H1 (cell line): ENCODE measurements around the gene PLTP. TPM values are rescaled to one million over a fixed set of nuclear protein-coding genes. Genes with fewer than 3 reads are reported as not detected.

Experiments
- CTCF ChIA-PET: fragments of 300-600 bp; sonication (Branson Sonifier 250); formaldehyde crosslinking; loops from one replicate; lab custom pipeline; 2021; ENCODE audit not compliant: partially characterized antibody; lab: Charles Lee
- POLR2A ChIA-PET: fragments of 300-600 bp; sonication (Branson Sonifier 250); formaldehyde crosslinking; loops from one replicate; lab custom pipeline; 2021; ENCODE audit warnings: inconsistent platforms; ENCODE audit not compliant: partially characterized antibody; lab: Charles Lee
- DNase-seq, 2 experiments: peaks; one replicate each; pipeline versions ENCODE4 v3.0.0 to v3.0.0-alpha.2; 2010 to 2022; ENCODE audit warnings: low spot score in 2 of 2, low read depth in 1 of 2, mixed read lengths in 1 of 2
- FAIRE-seq: peaks from 2 replicates; lab custom pipeline; 2011; peaks lifted over from hg19 to GRCh38; lab: Jason Lieb, UNC
- H2AFZ ChIP-seq: 2 replicates; pipeline ENCODE4 v1.8.1; 2012; ENCODE audit warnings: low read length, inconsistent platforms
- H2AK5ac ChIP-seq: 2 replicates; pipeline ENCODE4 v1.6.1; 2013; ENCODE audit warnings: low read depth, low read length
- H2BK120ac ChIP-seq: replicated peaks from 2 replicates; pipeline ENCODE3; 2013; ENCODE audit warnings: low read depth, low read length, inconsistent platforms
- H2BK12ac ChIP-seq: 2 replicates; pipeline ENCODE4 v1.6.1; 2013; ENCODE audit warnings: low read depth, low read length
- H2BK15ac ChIP-seq: 2 replicates; pipeline ENCODE4 v1.6.1; 2013; ENCODE audit warnings: low read length
- H2BK20ac ChIP-seq: 2 replicates; pipeline ENCODE4 v1.6.1; 2013; ENCODE audit warnings: low read length
- H2BK5ac ChIP-seq: 2 replicates; pipeline ENCODE4 v1.6.1; 2013; ENCODE audit warnings: low read depth, low read length
- H3K14ac ChIP-seq: 2 replicates; pipeline ENCODE4 v1.6.1; 2013; ENCODE audit warnings: inconsistent platforms; ENCODE audit not compliant: insufficient read length
- H3K18ac ChIP-seq: 2 replicates; pipeline ENCODE4 v1.6.1; 2013; ENCODE audit warnings: low read length; ENCODE audit errors: extremely low read depth
- H3K23ac ChIP-seq: 2 replicates; pipeline ENCODE4 v1.6.1; 2013; ENCODE audit warnings: inconsistent platforms; ENCODE audit not compliant: insufficient read length
- H3K23me2 ChIP-seq: 2 replicates; pipeline ENCODE4 v1.6.1; 2013; ENCODE audit warnings: low read depth, low read length
- H3K27ac ChIP-seq: 2 replicates; pipeline ENCODE4 v1.6.1; 2011; ENCODE audit warnings: low read depth, low read length, inconsistent platforms
- H3K27me3 ChIP-seq, 4 experiments: replicated peaks in 1 of 4; 1 replicate in 1 of 4; 2 replicates in 3 of 4; pipeline versions ENCODE4 v1.6.1 to v1.8.1; 2011 to 2013; ENCODE audit warnings: low read length in 3 of 4, mild to moderate bottlenecking in 3 of 4, inconsistent platforms in 2 of 4, mixed read lengths in 2 of 4, moderate library complexity in 1 of 4; ENCODE audit not compliant: control insufficient read depth in 3 of 4, insufficient read depth in 3 of 4; ENCODE audit errors: extremely low read depth in 1 of 4
- H3K36me3 ChIP-seq, 4 experiments: 2 replicates each; pipeline versions ENCODE4 v1.6.1 to v1.8.1; 2011 to 2013; ENCODE audit warnings: mild to moderate bottlenecking in 4 of 4, low read length in 3 of 4, moderate library complexity in 2 of 4, control low read depth in 1 of 4, inconsistent platforms in 1 of 4; ENCODE audit not compliant: insufficient read depth in 4 of 4, control insufficient read depth in 2 of 4
- H3K4ac ChIP-seq: replicated peaks from 2 replicates; pipeline ENCODE3; 2013; ENCODE audit warnings: low read length, low read depth, mixed read lengths, inconsistent platforms; ENCODE audit not compliant: insufficient read length
- H3K4me1 ChIP-seq, 4 experiments: replicated peaks in 1 of 4; 1 replicate in 1 of 4; 2 replicates in 3 of 4; pipeline versions ENCODE4 v1.6.1 to v1.8.1; 2011 to 2013; ENCODE audit warnings: low read length in 3 of 4, inconsistent platforms in 2 of 4, mixed read lengths in 1 of 4; ENCODE audit not compliant: insufficient read depth in 4 of 4, control insufficient read depth in 3 of 4
- H3K4me2 ChIP-seq, 2 experiments: 2 replicates each; pipeline versions ENCODE4 v1.6.1 to v1.8.1; 2011 to 2013; ENCODE audit warnings: low read depth in 2 of 2, low read length in 2 of 2, control low read depth in 1 of 2, inconsistent platforms in 1 of 2, mild to moderate bottlenecking in 1 of 2; ENCODE audit not compliant: insufficient read depth in 1 of 2
- H3K4me3 ChIP-seq, 4 experiments: fragments of 200-600, 300-600 bp in 1 of 4; sonication (generic), shearing (Covaris generic), sonication (Bioruptor Twin) in 1 of 4; 2 replicates each; pipeline versions ENCODE4 v1.5.1 to v1.8.1; 2011 to 2016; ENCODE audit warnings: low read length in 4 of 4, low read depth in 3 of 4, control low read depth in 2 of 4, inconsistent platforms in 2 of 4, mild to moderate bottlenecking in 2 of 4, mixed read lengths in 1 of 4, moderate library complexity in 1 of 4; ENCODE audit not compliant: insufficient read depth in 2 of 4; ENCODE audit errors: extremely low read depth in 1 of 4
- H3K56ac ChIP-seq: replicated peaks from 2 replicates; pipeline ENCODE3; 2013; ENCODE audit warnings: low read depth, mild to moderate bottlenecking, mixed read lengths, low read length, inconsistent platforms; ENCODE audit not compliant: insufficient read length
- H3K79me1 ChIP-seq: 2 replicates; pipeline ENCODE4 v1.6.1; 2013; ENCODE audit warnings: low read depth, low read length, control low read depth
- H3K79me2 ChIP-seq, 2 experiments: 2 replicates each; pipeline versions ENCODE4 v1.6.1 to v1.8.1; 2012 to 2013; ENCODE audit warnings: low read length in 2 of 2, mild to moderate bottlenecking in 2 of 2, inconsistent platforms in 1 of 2; ENCODE audit not compliant: insufficient read depth in 2 of 2, control insufficient read depth in 1 of 2
- H3K9ac ChIP-seq, 4 experiments: replicated peaks in 1 of 4; 1 replicate in 1 of 4; 2 replicates in 3 of 4; pipeline versions ENCODE4 v1.6.1 to v1.8.1; 2011 to 2013; ENCODE audit warnings: low read depth in 3 of 4, low read length in 3 of 4, control low read depth in 2 of 4, mild to moderate bottlenecking in 2 of 4, moderate library complexity in 2 of 4, inconsistent platforms in 1 of 4; ENCODE audit errors: extremely low read depth in 1 of 4
- H3K9me3 ChIP-seq, 2 experiments: 2 replicates each; pipeline versions ENCODE4 v1.6.1 to v1.8.1; 2012 to 2013; ENCODE audit warnings: mild to moderate bottlenecking in 2 of 2, moderate library complexity in 2 of 2, control low read depth in 1 of 2, inconsistent platforms in 1 of 2, low read depth in 1 of 2, low read length in 1 of 2, mixed read lengths in 1 of 2; ENCODE audit not compliant: insufficient read depth in 2 of 2
- H4K20me1 ChIP-seq, 2 experiments: replicated peaks in 1 of 2; 2 replicates each; pipeline versions ENCODE3 to v1.8.1; 2011 to 2013; ENCODE audit warnings: inconsistent platforms in 2 of 2, low read length in 2 of 2, mild to moderate bottlenecking in 1 of 2; ENCODE audit not compliant: insufficient read depth in 2 of 2, control insufficient read depth in 1 of 2
- H4K5ac ChIP-seq: 2 replicates; pipeline ENCODE4 v1.6.1; 2013; ENCODE audit warnings: low read length, low read depth, mixed read lengths, inconsistent platforms; ENCODE audit not compliant: insufficient read length
- H4K8ac ChIP-seq: 2 replicates; pipeline ENCODE4 v1.8.0; 2013; ENCODE audit warnings: mild to moderate bottlenecking, moderate library complexity, low read length, inconsistent platforms; ENCODE audit not compliant: insufficient read depth; ENCODE audit errors: extremely low read depth
- H4K91ac ChIP-seq: replicated peaks from 2 replicates; pipeline ENCODE3; 2013; ENCODE audit warnings: low read length, mixed read lengths, inconsistent platforms; ENCODE audit not compliant: insufficient read length
- ATF3 ChIP-seq: IDR thresholded peaks from 2 replicates; pipeline ENCODE4 v1.6.1; 2011; ENCODE audit warnings: low read depth, mild to moderate bottlenecking, low read length; ENCODE audit not compliant: insufficient read depth
- BRCA1 ChIP-seq: IDR thresholded peaks from 2 replicates; pipeline ENCODE4 v1.6.1; 2012; ENCODE audit warnings: low read depth, low read length, improper control_type of control experiment
- CTBP2 ChIP-seq: IDR thresholded peaks from 2 replicates; pipeline ENCODE4 v1.7.0; 2011; ENCODE audit warnings: borderline replicate concordance, mild to moderate bottlenecking, moderate library complexity, mixed read lengths, low read length; ENCODE audit not compliant: insufficient read depth, insufficient read length
- EGR1 ChIP-seq: IDR thresholded peaks from 2 replicates; pipeline ENCODE4 v1.6.1; 2011; ENCODE audit warnings: low read depth, low read length, borderline replicate concordance
- GTF2F1 ChIP-seq: IDR thresholded peaks from 2 replicates; pipeline ENCODE4 v1.6.1; 2012; ENCODE audit warnings: low read depth, low read length, improper control_type of control experiment, borderline replicate concordance
- HDAC6 ChIP-seq: IDR thresholded peaks from one replicate; pipeline ENCODE4 v1.7.1; 2012; ENCODE audit warnings: low read depth, mild to moderate bottlenecking, inconsistent platforms, low read length, moderate library complexity
- JUND ChIP-seq: IDR thresholded peaks from 2 replicates; pipeline ENCODE4 v1.6.1; 2011; ENCODE audit warnings: mild to moderate bottlenecking, improper control_type of control experiment, low read length
- PHF8 ChIP-seq: fragments of 200-600 bp; sonication (generic); conservative IDR thresholded peaks from 2 replicates; pipeline ENCODE4 v1.7.1; 2012; ENCODE audit warnings: low read depth, mild to moderate bottlenecking, inconsistent platforms, low read length, moderate library complexity
- POLR2A ChIP-seq, 2 experiments: IDR thresholded peaks; 1 replicate in 1 of 2; 2 replicates in 1 of 2; pipeline ENCODE4 v1.6.1; 2011; ENCODE audit warnings: low read depth in 2 of 2, low read length in 2 of 2, mild to moderate bottlenecking in 2 of 2; ENCODE audit errors: control extremely low read depth in 1 of 2
- RBBP5 ChIP-seq: IDR thresholded peaks from 2 replicates; pipeline ENCODE4 v1.7.1; 2012; ENCODE audit warnings: low read depth, mild to moderate bottlenecking, inconsistent platforms, low read length, moderate library complexity, borderline replicate concordance
- SIN3A ChIP-seq, 2 experiments: IDR thresholded peaks in 1 of 2; conservative IDR thresholded peaks in 1 of 2; 2 replicates each; pipeline ENCODE4 v1.6.1; 2011 to 2012; ENCODE audit warnings: low read length in 2 of 2, improper control_type of control experiment in 1 of 2, low read depth in 1 of 2, mild to moderate bottlenecking in 1 of 2
- TBP ChIP-seq: IDR thresholded peaks from 2 replicates; pipeline ENCODE4 v1.6.1; 2011; ENCODE audit warnings: low read depth, low read length, improper control_type of control experiment
- WGBS, 2 experiments: shearing (Covaris generic) in 1 of 2; methylation state at CpG; one replicate each; pipeline versions ENCODE4 v1.1.6 to v1.1.7; 2013 to 2015; ENCODE audit warnings: low lambda C conversion rate in 2 of 2, mixed read lengths in 2 of 2, inconsistent platforms in 1 of 2, low coverage in 1 of 2, missing lambda C conversion rate in 1 of 2; ENCODE audit not compliant: insufficient replicate concordance in 2 of 2, insufficient coverage in 1 of 2, insufficient read length in 1 of 2; ENCODE audit errors: extremely low coverage in 1 of 2, missing lambda C conversion rate in 1 of 2; 5-methylcytosine and 5-hydroxymethylcytosine counted together
- polyA plus RNA-seq, 7 experiments: library from polyadenylated mRNA; depleted of rRNA in 3 of 7; stranded (reverse) in 5 of 7; unstranded in 2 of 7; fragments of >200 nt in 5 of 7; fragments of 200-250 nt in 2 of 7; gene quantifications; 1 replicate in 5 of 7; 2 replicates in 1 of 7; 4 replicates in 1 of 7; pipeline versions ENCODE4 v1.2.1 to v1.2.3, GENCODE V29; 2011 to 2013; ENCODE audit warnings: missing spikeins in 2 of 7, mixed read lengths in 2 of 7
- total RNA-seq: library from RNA; stranded (reverse); fragmentation: NEBNext Ultra II Directional; extraction: Animal tissue kit (Norgen Biotek cat#: 25700); gene quantifications from 2 replicates; pipeline ENCODE4 v1.2.1, GENCODE V29; 2021

The PLTP gene
- total and polyA plus RNA-seq, 2 of the 8 experiments (the other 6 are each of a cell fraction or from before 2014, with no cell fraction given) = 120 to 194 TPM

DNA sequence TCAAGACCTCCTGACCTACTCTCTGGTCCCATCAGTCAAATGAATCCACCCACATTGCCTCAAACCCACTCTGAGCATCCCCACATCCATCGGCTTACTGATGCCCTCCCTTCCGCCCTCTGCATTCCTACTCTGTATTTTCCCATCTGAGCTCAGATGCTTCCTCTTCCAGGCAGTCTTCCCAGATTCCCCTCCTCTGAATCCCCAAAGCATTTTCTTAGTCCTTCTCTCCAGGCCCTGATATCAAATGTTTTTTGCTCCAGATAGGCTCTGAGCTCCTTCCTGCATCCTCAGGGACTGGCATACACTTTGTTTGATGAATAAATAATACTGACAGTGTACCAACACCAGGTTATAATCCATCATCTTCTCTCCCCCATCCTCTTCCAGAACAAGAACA, 3.9 kb downstream of the PLTP start:
- Histone ChIP-seq H4K20me1 (peaks cover 2 to 12% of the 10 kb centered on the region in 2 experiments), H2BK15ac (no peak overlapping the region), H3K4me2 (no peak overlapping the region), H3K18ac (no peak overlapping the region), H3K4me3 (no peak overlapping the region), H4K91ac (no peak overlapping the region), H3K23ac (no peak overlapping the region), H3K4ac (no peak overlapping the region), H3K79me2 (0 out of 4 replicates have a peak, but pooled peaks cover 0 to 3% of the 10 kb centered on the region in 2 experiments), H3K9me3 (no peaks in the 10 kb centered on the region), H3K27me3 (no peaks in the 10 kb centered on the region), H3K4me1 (peaks cover 0 to 2% (median 0%) of the 10 kb centered on the region in 4 experiments; a peak in 3 of 7 replicates), H3K56ac (no peak overlapping the region), H3K36me3 (peaks cover 9 to 48% (median 34%) of the 10 kb centered on the region in 4 experiments), H2BK5ac (no peak overlapping the region), H2BK12ac (no peak overlapping the region), H3K9ac (no peak overlapping the region), H4K8ac (no peak overlapping the region), H3K14ac (no peak overlapping the region), H3K79me1 (no peaks in the 10 kb centered on the region; the same call in 1 of the 2 replicates), H2AFZ (no peak overlapping the region), H3K23me2 (peaks cover 11% of the 10 kb centered on the region; the same call in 1 of the 2 replicates), H4K5ac (no peak overlapping the region), H2BK20ac (no peak overlapping the region)
- CTCF ChIA-PET = interaction anchor here (0.8 to 2.0 kb wide), 2 partner anchors 18 to 86 kb away, joined by 3 to 6 read pairs; no protein-coding TSS in a partner anchor
- 97% methylated on average over 2 of the region's 2 CpGs; no CpG with 5 or more reads in 1 of the 2 experiments for WGBS, 2 experiments
- POLR2A ChIA-PET = interaction anchor here (0.6 to 9.2 kb wide), 10 partner anchors 10 to 68 kb away, joined by 3 to 172 read pairs (median 4); partner anchors contain the start of genes CTSA, NEURL2 and PCIF1
- FAIRE-seq (no peak), DNase-seq (no peak)
- TF ChIP-seq POLR2A (IDR thresholded peaks at IDR 0.05; ENCODE audit: control extremely low read depth in 1 of 2, low read depth in 2 of 2, low read length in 2 of 2) (no peak), CTBP2 (no peak), BRCA1 (no peak), GTF2F1 (no peak), PHF8 (no peak), RBBP5 (no peak), SIN3A (conservative IDR thresholded peaks at IDR 0.05 in 1 of 2, IDR thresholded peaks at IDR 0.05 in 1 of 2; ENCODE audit: low read depth in 1 of 2, low read length in 2 of 2) (no peak), TBP (no peak), HDAC6 (no peak), JUND (no peak), ATF3 (no peak), EGR1 (no peak)
- TF ChIP-seq, all 59 proteins: peak for 0
- no peak overlapping the region for H2AK5ac ChIP-seq
- H2BK120ac ChIP-seq = no peak overlapping the region
- no peak overlapping the region for H3K27ac ChIP-seq
